CD4-positive, alpha-beta T cell treated with Interferon alpha-2 for 1 hour (primary cell): ENCODE data around the gene MCF2L2.
"Not testable (repeated sequence)": the region's sequence is repeated elsewhere in the genome, so short reads cannot be mapped to it uniquely, and the experiment has no call there.

Experiments
- DNase-seq, 2 donors: peaks; one replicate each; pipeline ENCODE4 v3.0.0-alpha.2; 2020 to 2022

The MCF2L2 gene

DNA sequence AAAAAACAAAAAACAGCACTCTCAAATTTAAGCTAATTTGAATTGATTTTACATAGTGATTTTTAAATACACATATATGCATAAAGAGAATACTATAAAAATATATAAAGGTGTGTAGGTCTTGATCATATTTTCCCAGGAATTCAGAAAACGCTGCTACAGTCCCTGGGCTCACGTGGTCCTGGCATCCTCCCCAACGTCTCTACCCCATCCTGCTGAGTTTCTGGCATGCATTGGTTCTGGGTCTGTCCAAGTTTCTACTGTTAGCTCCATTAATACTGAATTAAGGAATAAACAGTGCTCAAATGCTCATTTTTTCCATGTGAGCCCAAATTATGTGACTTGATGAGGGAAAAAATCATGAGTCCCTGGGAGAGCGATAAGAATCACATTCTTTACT is 233.2 kb downstream of the MCF2L2 start:
- no peak for DNase-seq

GRCh38 chr3:183193762-183194689 is 234.4 kb downstream of the MCF2L2 start:
- DNase-seq = no peak

- no peak for DNase-seq
Measured at GRCh38 chr3:183192650-183193300, 235.6 kb downstream of the MCF2L2 start.

- DNase-seq = no peak
Measured at GRCh38 chr3:183189641-183190040, 238.8 kb downstream of the MCF2L2 start.

- DNase-seq = peak in 1 of 2 donors; percentile 23
Measured at GRCh38 chr3:183188895-183189462, 239.4 kb downstream of the MCF2L2 start.

GRCh38 chr3:183185696-183186095 is 242.7 kb downstream of the MCF2L2 start:
- DNase-seq = no peak

DNA sequence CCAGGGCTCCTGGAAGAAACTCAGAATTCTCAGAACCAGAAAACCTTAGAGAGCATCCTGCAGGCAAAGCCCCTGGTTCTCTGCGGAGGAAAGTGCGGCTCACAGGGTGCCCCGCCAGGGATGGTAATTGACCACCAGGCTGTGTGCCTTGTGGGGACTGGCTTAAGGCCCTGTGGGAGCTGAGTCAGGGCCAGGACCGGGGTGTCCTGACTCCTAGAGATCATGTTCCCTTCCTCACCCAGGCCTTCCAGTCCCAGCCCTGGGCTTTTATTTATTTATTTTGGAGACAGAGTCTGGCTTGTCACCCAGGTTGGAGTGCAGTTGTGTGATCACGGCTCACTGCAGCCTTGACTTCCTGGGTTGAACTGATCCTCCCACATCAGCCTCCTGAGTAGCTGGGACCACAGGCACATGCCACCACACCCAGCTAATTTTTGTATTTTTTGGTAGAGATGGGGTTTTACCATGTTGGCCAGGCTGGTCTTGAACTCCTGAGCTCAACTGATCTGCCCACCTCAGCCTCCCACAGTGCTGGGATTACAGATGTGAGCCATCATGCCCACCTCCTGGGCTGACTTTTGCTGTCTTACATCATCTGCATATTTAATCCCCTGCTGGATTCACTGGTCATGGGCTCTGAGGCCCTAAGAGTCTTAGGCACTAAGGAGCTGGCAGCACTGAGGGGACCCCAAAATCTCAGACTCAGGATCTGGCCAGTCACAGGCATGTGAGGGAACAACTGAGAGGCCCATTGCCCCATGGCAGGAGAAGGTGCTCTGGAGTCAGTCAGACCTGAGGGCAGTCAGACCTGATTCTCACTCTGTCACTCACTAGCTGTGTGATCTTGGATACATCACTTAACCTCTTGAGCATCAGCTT is 245.4 kb downstream of the MCF2L2 start:
- DNase-seq = no peak

DNA sequence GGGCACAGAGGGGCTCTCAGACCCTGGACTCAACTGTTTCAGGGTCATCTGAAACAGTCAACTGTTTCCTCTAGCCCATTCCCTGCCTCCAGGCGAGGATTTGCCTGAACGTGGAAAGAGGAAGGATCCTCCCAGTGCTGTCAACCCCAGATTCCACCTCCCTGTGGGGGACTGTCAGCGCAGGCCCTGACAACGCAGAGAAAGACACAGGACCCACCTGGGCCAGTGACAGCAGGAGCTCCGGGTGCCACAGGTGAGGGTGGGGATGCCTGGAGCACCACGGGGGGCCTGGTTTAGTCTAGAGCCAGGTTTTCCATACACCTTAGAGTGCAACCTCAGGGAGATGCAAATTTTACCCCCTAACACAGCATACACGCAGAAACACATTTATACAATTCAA is 246.3 kb downstream of the MCF2L2 start:
- DNase-seq = no peak

GRCh38 chr3:183181606-183182005 is 246.8 kb downstream of the MCF2L2 start:
- DNase-seq = no peak

DNA sequence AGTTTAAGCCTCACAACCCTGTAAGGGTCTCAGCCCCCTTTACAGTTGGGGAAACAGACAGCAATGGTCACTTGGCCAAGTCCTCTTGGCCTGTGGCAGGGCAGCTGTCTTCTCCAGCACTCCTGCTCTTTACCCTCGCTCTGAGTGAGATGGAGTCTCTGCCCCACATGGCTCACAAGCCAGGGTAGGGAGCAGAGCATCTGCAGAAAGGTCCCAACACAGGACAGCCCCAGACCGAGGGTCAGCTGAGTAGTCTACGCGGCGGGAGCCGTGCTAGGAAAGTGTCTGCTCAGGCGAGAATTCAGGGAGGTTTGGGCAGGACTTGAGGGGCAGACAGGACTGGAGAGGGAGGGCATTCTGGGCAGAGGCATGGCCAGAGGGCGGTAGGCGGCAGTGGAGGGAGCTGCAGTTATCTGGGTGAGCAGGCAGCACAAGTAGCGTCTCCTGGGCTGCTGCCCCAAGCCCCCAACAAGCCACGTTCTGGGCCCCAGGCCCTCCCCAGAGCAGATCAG is 247.6 kb downstream of the MCF2L2 start:
- no peak for DNase-seq

GRCh38 chr3:183180110-183180783 is 248.2 kb downstream of the MCF2L2 start:
- no peak for DNase-seq

DNA sequence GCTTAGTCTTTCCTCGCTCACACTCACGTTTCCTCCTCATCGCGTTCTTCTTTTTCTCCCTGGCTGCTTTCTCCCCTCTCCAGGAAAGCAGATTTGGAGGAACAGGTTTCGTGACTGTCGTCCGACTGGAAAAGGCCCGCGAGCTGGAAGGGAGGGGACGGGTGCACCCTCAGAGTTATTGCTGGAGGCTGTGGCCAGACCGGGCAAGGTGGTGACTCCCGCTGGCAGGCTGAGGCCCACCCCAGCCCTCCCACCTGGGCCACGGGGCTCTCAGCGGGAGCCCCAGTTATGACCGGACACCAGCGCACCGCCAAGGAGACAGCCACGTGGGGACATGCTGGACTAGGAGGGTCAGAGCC is 248.9 kb downstream of the MCF2L2 start:
- not testable (repeated sequence) for DNase-seq

DNA sequence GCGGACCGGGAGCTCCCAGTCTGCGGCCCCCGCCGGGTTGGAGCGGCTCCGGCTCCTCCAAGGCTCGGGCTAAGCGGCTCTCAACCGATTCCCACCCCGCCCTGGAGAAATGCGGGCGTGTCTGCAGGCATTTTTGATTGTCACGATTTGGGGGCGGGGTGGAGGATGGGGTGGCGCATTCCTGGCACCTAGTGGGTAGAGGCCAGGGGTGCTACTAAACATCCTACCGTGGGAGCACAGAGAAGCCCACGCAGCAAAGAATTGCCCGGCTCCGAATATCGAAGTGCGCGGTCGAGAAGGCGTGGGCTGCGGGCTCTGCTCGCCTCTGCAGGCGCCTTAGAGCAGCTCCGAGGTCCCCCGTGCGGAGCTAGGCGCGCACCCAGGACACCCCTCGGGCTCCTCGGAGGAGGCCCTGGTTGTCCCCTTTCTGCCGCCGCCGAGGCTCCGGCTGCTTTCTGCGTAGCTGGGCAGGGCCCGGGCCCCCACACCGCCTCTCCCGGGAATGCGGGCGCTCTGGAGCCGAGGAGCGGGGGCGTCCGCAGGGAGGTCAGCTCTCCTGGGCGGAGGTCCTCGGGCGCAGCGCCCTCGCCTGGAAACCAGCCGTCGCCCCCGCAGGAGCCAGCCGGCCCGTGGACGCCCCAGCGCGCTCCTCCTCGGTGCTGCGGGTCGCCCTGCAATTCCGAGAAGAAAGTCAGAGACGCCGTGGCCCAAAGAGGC is 249.4 kb downstream of the MCF2L2 start:
- DNase-seq = peak in 1 of 2 donors; percentile 30

- DNase-seq = no peak
Measured at GRCh38 chr3:183178512-183178832, 249.9 kb downstream of the MCF2L2 start.

DNA sequence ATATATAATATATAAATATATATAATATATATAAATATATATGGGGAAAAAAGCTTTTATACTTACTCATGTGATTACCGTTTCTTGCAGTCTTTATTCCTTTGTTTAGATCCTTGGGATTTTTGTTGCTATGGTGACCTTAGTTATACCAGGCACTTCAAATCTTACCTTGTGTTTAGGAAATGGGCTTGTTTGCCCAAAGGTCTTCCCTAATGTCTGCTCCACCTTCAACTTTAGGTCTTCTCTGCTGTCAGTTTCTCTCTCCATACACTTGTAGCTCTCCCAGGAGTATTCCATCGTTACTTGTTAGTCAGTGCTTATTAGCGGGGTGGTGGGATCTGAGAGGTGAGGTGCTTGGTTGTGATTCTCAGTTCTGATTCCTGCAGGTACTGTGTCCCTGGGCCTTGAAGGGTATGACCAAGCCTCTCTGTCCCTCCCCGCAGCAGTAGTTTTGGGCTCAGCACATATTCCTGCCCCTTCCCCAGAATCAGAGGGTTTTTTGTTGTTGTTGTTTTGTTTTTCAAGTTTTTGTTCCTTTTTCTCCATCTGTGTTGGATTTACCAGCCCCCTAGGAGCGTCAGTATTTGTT is 256.3 kb downstream of the MCF2L2 start:
- DNase-seq = no peak

DNA sequence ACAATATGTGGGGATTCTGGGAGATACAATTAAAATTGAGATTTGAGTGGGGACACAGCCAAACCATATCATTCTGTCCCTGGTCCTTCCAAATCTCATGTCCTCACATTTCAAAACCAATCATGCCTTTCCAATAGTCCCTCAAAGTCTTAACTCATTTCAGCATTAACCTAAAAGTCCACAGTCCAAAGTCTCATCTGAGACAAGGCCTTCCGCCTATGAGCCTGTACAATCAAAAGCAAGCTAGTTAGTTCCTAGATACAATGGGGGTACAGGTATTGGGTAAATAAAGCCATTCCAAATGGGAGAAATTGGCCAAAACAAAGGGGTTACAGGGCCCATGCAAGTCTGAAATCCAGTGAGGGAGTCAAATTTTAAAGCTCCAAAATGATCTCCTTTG is 260.4 kb downstream of the MCF2L2 start:
- not testable (repeated sequence) for DNase-seq

GRCh38 chr3:183163563-183163962 is 264.9 kb downstream of the MCF2L2 start:
- no peak for DNase-seq

- DNase-seq = peak; percentile 57 to 68
Measured at GRCh38 chr3:183161552-183162336, 266.7 kb downstream of the MCF2L2 start.

GRCh38 chr3:183160616-183161015 is 267.8 kb downstream of the MCF2L2 start:
- DNase-seq = no peak

- peak in 1 of 2 donors; percentile 24 for DNase-seq
Measured at GRCh38 chr3:183159333-183159732, 269.1 kb downstream of the MCF2L2 start.
